NCI-H146 treated with DMSO at 0.1 percent for 48 hours (cell line): ENCODE data around the gene MAN2A2.
"Not testable (repeated sequence)": the region's sequence is repeated elsewhere in the genome, so short reads cannot be mapped to it uniquely, and the experiment has no call there.

ENCODE experiments used
- DNase-seq: peaks from one replicate; lab custom pipeline; 2025; ENCODE audit not compliant: unreplicated experiment; lab: John Stamatoyannopoulos, UW

MAN2A2 gene

GRCh38 chr15:90903733-90904536 is 833 bp downstream of the MAN2A2 start:
- no peak for DNase-seq

DNA sequence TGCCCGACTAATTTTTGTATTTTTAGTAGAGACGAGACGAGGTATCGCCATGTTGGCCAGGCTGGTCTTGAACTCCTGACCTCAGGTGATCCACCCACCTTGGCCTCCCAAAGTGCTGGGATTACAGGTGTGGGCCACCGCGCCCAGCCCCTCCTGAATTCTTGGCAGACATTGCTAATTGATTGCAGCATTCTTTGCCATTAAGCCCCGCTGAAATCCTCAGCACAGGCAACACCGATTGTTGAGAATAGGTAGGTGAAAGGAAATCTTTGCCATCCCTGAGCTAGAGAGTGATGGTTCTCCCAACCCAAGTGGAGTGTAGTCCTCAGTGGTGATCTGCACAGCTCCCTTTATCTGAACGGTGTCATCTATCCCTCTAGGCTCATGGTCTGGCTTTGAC is 1.6 kb downstream of the MAN2A2 start:
- DNase-seq: no peak

- no peak for DNase-seq
These were observed 2.4 kb downstream of the MAN2A2 start for GRCh38 chr15:90905306-90906180.

- no peak for DNase-seq
These were observed 3.2 kb downstream of the MAN2A2 start for GRCh38 chr15:90906181-90906849.

GRCh38 chr15:90907051-90907660 is 4.1 kb downstream of the MAN2A2 start:
- no peak for DNase-seq

GRCh38 chr15:90907838-90908507 is 4.9 kb downstream of the MAN2A2 start:
- no peak for DNase-seq

DNA sequence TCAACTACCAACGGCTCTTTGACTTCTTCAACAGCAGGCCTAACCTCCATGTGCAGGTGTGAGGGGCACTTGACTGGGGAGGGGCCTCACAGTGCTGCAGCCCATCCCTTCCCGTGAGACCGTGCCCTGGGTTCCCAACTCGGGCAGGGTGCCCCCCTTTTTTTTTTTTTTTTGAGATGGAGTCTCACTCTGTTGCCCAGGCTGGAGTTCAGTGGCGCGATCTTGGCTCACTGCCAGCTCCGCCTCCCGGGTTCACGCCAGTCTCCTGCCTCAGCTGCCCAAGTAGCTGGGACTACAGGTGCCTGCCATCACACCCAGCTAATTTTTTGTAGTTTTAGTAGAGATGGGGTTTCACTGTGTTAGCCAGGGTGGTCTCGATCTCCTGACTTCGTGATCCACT is 6.3 kb downstream of the MAN2A2 start:
- DNase-seq: not testable (repeated sequence)

- no peak for DNase-seq
These were observed 6.9 kb downstream of the MAN2A2 start for GRCh38 chr15:90909976-90910375.

- no peak for DNase-seq
These were observed 7.6 kb downstream of the MAN2A2 start for GRCh38 chr15:90910441-90911301.

DNA sequence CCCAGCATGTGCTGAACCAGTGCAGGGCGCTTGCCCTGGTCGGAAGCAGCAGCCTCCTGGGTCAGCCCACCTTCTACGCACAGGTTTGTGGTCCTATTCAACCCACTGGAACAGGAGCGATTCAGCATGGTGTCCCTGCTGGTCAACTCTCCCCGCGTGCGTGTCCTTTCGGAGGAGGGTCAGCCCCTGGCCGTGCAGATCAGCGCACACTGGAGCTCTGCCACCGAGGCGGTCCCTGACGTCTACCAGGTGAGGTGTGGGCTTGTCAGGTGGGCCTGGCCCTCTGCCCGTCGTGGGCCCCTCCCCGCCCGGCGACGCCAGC is 8.2 kb downstream of the MAN2A2 start:
- no peak for DNase-seq

DNA sequence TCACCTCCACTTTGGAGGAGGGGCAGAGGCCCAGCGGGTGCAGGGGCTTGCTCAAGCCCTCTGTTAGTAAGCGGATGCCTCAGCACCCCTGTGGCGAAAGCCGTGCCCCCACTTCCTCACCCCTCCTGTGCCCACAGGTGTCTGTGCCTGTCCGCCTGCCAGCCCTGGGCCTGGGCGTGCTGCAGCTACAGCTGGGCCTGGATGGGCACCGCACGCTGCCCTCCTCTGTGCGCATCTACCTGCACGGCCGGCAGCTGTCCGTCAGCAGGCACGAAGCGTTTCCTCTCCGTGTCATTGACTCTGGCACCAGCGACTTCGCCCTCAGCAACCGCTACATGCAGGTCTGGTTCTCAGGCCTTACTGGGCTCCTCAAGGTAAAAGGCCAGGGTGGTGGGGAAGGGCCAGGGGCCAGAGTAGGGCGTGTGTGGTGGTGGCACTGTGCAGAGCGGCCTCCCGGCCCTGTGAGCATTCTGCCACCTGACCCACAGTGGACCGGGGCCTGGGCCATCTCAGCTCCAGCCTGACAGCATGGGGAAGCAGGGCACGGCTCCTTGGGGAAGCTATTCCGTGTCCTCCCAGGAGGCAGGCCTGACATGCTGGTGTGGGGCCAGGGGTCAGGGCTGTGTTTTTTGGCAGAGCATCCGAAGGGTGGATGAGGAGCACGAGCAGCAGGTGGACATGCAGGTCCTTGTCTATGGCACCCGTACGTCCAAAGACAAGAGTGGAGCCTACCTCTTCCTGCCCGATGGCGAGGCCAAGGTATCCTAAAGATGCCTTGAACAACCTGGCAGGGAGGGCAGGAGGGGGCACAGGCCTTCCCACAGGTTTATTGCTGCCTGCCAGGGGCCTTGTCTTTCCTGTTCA is 9.0 kb downstream of the MAN2A2 start:
- DNase-seq: no peak

DNA sequence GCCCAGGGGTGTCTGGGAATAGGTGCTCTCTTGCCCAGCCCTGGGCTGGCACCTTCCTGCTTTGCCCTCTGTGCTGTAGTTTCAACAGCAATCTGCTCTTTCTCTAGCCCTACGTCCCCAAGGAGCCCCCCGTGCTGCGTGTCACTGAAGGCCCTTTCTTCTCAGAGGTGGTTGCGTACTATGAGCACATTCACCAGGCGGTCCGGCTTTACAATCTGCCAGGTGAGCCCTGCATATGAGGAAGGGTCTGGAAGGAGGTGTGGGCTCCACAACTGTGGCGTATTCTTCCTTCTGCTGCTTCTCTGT is 9.6 kb downstream of the MAN2A2 start:
- DNase-seq: no peak

GRCh38 chr15:90913398-90913944 is 10.4 kb downstream of the MAN2A2 start:
- DNase-seq: no peak

GRCh38 chr15:90914305-90915080 is 11.4 kb downstream of the MAN2A2 start:
- DNase-seq: no peak

- no peak for DNase-seq
These were observed 12.2 kb downstream of the MAN2A2 start for GRCh38 chr15:90915216-90915807.

DNA sequence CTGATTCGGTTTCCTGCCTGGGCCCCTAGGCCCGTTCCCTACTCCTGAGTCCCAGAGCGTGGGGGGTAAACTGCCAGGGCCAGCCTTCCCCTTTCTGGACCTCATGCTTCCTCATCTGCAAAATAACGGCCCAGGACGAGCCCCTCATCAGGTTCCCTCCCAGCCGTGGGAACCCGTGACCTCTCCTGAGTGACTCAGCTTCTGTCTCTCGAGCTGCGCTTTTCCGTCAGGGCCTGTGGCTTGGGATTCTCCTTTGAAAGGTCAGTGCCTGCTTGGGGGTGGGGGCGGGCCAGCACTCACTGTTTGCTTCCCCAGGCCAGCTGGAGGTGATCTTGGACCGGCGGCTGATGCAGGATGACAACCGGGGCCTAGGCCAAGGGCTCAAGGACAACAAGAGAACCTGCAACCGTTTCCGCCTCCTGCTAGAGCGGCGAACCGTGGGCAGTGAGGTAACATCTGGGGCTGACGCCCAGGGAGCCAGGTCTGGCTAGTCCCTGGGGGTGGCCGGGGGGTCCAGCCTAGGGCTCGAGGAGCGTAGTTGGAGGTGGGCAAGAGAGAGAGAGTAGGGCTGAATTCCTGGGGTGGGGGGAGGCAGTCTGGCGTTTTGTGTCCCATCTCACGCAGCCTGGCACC is 12.8 kb downstream of the MAN2A2 start:
- DNase-seq: no peak

DNA sequence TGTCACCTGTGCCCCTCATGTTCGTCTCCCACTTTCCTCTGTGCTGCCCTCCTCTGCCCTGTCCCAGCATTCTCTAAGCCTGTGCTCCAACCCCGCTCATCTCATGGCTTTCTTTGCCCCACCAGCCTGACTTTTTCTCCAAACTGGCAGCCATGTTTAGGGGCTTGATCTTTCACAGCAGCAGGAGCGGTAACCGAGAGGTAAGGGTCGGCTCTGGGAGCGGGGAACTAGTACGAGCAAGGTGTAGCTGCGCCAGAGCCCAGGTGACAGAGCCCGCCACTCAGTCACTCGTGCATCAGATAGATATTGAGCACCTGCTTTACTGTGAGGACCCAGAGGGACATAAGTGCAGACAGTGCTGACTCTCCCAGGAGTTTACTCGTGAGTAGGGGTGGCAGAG is 13.4 kb downstream of the MAN2A2 start:
- DNase-seq: no peak
